NK-92 (cell line): ENCODE measurements around the gene TIAL1.
"Not testable (repeated sequence)": the region's sequence is repeated elsewhere in the genome, so short reads cannot be mapped to it uniquely, and the experiment has no call there.

Experiments
- DNase-seq: peaks from one replicate; lab custom pipeline; 2025; ENCODE audit not compliant: unreplicated experiment; lab: John Stamatoyannopoulos, UW

The TIAL1 gene

DNA sequence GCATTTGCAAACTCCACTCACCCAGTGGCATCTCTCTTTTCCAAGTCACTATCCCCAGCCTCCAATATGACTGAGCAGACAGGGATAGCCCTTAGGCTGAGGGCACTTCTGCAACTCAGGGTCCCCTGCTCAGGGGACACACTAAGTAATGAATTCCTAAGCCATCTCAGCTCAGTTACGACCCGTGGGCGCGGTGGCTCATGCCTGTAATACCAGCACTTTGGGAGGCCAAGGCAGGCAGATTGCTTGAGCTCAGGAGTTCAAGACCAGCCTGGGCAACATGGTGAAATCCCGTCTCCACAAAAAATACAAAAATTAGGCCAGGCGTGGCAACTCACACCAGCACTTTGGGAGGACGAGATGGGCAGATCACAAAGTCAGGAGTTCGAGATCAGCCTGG is 64.5 kb downstream of the TIAL1 start:
- DNase-seq: not testable (repeated sequence)

DNA sequence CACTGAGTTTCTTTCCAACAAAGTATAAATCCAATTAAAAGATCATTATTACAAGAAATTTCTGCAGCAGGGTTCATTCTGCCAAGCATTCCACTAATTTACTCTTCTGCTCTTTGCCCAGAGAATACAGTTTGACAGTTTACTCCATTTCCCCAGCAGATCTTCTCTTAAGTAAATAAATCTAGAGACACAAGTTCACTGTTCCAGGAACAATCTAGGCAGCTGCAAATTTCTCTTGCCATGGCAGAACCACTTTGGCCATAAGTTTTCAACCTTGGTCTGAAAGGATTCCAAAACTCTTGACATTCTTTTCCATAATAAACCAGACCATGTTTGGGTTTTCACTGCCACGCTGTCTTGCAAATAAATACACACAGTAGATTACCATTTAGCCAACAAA is 65.7 kb downstream of the TIAL1 start:
- DNase-seq: no peak

DNA sequence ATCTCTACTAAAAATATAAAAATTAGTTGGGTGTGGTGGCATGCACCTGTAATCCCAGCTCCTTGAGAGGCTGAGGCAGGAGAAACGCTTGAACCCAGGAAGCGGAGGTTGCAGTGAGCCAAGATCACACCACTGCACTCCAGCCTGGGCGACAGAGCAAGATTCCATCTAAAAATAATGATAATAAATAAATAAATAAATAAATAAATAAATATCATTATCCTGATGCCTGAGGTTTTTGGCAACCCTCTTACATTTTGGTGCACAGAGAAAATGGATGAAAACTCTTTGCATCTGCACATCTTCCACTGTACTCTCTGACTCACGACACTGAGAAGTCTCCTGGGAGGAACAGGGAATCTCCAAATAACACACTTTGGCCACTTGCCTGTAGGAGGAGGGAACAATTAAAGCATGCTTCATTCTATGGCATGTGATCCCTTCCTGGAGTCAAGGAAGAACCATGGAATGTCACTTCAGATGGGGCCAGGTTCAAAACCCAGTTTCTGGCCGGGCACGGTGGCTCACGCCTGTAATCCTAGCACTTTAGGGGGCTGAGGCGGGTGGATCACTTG is 68.0 kb downstream of the TIAL1 start:
- DNase-seq: not testable (repeated sequence)

DNA sequence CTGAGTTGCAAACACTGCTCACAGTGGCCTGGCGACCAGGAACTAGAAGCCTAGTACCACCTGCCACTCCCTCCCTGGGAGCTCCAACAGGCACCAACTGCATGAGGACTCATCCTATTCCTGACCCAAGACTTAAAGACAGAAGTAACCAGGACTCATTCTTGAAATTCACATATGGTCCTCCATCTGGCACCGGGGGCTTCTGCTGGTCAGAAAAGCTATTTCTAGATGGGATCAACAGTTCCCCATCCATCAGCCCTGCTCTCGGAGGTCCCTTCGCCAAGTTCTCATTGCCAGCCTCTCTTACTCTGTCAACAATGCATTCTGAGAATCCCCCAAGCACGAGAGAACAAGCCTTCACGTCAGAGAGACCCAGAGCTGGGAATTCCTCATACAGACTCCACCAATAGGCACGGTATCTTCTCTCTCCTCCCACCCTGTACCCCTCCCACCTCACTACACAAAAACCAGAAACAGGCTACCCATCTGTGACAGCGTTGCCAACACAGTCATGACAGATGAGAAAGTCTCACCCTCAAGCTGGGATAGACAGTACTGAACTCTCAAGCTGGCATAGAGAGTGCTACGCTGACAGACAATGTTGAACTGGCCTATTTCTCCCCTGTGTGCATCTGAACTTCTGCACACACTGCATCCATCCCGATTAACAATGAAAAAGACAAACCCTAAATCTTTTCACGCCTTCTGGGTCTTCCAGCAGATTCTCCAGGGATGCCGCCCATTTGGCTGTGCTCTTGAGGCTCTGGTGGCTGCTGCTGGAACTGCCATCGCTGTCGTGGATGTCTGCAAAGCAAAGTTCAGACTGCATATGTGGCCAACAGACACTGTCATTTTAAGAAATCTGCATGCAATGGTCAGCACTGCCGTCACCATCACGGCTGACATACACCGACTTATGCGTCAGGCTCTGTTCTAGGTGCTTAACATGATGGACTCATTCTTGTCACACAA is 69.9 kb downstream of the TIAL1 start:
- no peak for DNase-seq

DNA sequence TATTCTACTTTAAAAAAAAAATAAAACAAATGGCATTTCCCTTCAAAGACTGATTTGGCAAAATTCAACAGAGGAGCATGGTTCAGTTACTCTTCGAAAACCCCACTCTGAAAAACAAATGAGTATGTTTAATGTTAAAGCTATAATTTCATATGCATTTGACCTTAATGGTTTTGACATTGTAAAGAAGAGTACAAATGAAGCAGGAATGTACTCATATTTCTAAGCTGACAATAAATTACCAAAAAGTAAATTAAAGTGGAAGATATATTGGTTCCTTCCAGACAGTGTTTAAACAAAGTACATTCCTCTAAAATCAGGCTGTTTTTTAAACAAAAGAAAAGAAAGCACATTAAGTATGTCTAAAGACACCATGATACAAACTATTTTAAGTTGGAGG is 70.6 kb downstream of the TIAL1 start:
- no peak for DNase-seq

DNA sequence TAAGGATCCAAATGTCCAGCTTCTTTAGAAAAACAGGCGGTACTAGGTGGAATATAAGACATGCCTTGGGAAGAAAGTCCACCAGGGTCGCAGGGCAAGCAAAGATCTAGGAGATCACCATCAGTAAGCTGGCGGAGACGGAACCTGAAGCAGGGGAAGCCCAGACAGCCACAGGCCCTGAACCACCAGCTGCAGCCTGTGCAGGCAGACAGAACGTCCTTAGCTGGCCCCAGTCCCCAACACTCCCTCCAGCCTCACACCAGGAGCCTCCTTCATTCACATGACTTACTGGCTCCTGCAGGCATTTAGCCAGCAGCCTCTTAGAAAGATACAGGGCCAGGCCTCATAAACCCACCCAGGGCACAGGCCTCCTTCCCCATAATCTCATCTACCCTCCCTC is 71.6 kb downstream of the TIAL1 start:
- no peak for DNase-seq

DNA sequence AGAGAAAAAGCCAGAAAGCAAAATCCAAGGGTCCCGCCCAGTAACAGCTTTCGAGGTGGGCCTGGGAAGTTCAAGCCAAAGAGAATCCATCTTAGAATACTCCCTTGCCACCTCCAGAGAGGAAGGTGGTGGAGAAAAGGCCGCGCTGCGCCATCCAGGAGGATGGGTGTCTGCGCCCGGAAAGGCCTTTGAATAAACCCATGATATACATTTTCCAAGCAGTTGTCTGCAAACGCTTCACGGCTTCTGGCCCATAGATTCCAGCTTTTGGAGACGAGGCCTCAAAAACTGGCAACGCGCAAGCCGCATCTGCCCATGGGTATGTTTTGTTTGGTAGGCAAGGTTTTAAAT is 72.1 kb downstream of the TIAL1 start:
- no peak for DNase-seq

DNA sequence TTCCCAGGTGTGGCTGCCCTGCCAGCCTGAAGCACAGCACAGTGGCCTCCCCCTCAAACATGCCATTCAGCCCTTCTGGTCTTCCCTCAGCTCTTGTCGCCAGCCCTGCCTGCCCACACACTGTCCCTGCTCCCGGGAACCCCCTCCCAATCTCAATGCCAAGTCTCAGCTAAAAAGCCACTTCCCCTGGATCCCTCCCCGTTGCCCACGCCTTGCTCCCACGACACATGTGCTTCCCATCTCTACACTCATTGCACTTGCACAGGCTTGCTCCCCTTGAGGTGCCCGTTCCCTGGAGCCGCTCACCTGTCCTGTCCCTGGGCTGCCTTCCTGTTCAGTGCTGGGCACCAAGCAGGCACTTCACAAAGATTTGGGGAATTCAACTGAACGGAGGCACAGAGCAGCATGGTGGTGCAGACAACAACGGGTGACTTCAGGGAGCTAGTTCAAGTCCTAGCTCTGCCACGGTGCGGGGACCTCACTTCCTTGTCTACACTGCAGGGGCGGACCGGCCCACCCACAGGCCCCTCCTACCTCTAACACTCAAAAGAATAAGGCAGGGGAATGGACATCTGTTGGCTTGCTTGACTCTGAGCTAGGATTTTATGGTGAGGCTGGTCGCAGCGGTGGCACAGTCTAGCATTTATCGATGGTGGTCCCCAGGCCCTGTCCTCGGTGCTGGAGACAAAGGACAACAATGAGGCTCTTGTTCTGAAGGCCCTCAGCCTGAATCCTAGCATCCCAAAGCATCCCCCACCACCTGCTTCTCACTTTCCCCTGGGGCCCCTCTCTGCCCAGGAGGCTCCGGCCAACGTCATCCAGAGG is 72.7 kb downstream of the TIAL1 start:
- DNase-seq: no peak
